PFSK-1 (cell line): ENCODE measurements around the gene WDR31.

ENCODE experiments used
- POLR2AphosphoS5 ChIP-seq: IDR thresholded peaks from 2 replicates; pipeline ENCODE4 v1.6.1; 2012; ENCODE audit warnings: low read depth, mild to moderate bottlenecking, control low read depth, low read length, moderate library complexity
- SIN3A ChIP-seq: IDR thresholded peaks from 2 replicates; pipeline ENCODE4 v1.6.1; 2012; ENCODE audit warnings: mild to moderate bottlenecking, low read length, moderate library complexity, borderline replicate concordance; ENCODE audit not compliant: insufficient read depth
- TAF1 ChIP-seq: IDR thresholded peaks from 2 replicates; pipeline ENCODE4 v1.6.1; 2012; ENCODE audit warnings: low read length, control low read depth, borderline replicate concordance; ENCODE audit not compliant: insufficient read depth
- TF ChIP-seq, protein P1 (sequence below), 2 experiments: IDR thresholded peaks; 2 replicates each; pipeline versions ENCODE4 v1.6.1 to v1.8.0; 2011 to 2012; ENCODE audit warnings: low read depth in 2 of 2, low read length in 2 of 2, control low read depth in 1 of 2, inconsistent platforms in 1 of 2, mild to moderate bottlenecking in 1 of 2, moderate library complexity in 1 of 2; ENCODE audit not compliant: insufficient read depth in 1 of 2

DNA sequence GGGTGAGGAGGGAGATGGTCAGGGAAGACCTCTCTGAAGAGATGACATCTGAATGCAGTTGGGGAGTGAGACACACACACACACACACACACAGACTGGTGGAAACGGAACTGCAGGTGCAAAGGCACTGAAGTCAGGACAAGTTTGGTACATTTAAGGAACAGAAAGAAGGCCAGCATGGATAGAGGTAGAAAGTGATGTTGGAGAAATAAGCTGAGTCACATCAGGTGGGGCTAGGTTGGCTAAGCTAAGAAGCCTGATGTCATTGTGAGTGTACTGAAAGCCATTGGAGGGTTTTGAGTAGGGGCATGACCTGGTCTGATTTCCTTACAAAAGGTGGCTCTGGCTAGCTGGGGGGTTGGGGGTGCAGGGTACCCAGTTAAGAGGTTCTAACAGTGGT is 12.3 kb upstream of the WDR31 start:
- TF ChIP-seq POLR2AphosphoS5 (no peak), SIN3A (no peak), TAF1 (no peak)
- TF ChIP-seq, protein P1, sequence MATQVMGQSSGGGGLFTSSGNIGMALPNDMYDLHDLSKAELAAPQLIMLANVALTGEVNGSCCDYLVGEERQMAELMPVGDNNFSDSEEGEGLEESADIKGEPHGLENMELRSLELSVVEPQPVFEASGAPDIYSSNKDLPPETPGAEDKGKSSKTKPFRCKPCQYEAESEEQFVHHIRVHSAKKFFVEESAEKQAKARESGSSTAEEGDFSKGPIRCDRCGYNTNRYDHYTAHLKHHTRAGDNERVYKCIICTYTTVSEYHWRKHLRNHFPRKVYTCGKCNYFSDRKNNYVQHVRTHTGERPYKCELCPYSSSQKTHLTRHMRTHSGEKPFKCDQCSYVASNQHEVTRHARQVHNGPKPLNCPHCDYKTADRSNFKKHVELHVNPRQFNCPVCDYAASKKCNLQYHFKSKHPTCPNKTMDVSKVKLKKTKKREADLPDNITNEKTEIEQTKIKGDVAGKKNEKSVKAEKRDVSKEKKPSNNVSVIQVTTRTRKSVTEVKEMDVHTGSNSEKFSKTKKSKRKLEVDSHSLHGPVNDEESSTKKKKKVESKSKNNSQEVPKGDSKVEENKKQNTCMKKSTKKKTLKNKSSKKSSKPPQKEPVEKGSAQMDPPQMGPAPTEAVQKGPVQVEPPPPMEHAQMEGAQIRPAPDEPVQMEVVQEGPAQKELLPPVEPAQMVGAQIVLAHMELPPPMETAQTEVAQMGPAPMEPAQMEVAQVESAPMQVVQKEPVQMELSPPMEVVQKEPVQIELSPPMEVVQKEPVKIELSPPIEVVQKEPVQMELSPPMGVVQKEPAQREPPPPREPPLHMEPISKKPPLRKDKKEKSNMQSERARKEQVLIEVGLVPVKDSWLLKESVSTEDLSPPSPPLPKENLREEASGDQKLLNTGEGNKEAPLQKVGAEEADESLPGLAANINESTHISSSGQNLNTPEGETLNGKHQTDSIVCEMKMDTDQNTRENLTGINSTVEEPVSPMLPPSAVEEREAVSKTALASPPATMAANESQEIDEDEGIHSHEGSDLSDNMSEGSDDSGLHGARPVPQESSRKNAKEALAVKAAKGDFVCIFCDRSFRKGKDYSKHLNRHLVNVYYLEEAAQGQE (IDR thresholded peaks at IDR 0.05; ENCODE audit: insufficient read depth in 1 of 2, low read depth in 2 of 2, low read length in 2 of 2) = no peak
